ENCODE measurements around the gene KANSL1. TPM values are rescaled to one million over a fixed set of nuclear protein-coding genes. Genes with fewer than 3 reads are reported as not detected.

Gene KANSL1
- total and polyA plus RNA-seq, 2 of the 4 experiments (the other 2 are of a cell fraction), result 19.1 to 49.6 TPM

- Histone ChIP-seq H3K9me1 (ENCODE audit: insufficient read depth, low read length) (no peaks in the 10 kb centered on the region), H2BK5ac (ENCODE audit: low read depth, low read length, poor library complexity, severe bottlenecking) (no peak overlapping the region), H3K9me3 (ENCODE audit: control insufficient read depth, insufficient read depth, low read length) (no peaks in the 10 kb centered on the region), H4K5ac (ENCODE audit: low read depth, low read length) (no peak overlapping the region), H3K79me1 (ENCODE audit: low read depth in 1 of 2, low read length in 2 of 2) (no peaks in the 10 kb centered on the region), H2AK9ac (replicated peaks; ENCODE audit: low read depth, low read length, poor library complexity) (no peak overlapping the region), H4K8ac (ENCODE audit: low read depth in 2 of 2, low read length in 2 of 2) (no peak overlapping the region), H2AK5ac (ENCODE audit: low read depth, low read length) (no peak overlapping the region), H2BK15ac (ENCODE audit: low read depth, low read length) (no peak overlapping the region), H3K14ac (replicated peaks; ENCODE audit: low read depth, low read length) (no peak overlapping the region), H4K91ac (ENCODE audit: insufficient read depth, low read depth, low read length) (no peak overlapping the region), H3K56ac (ENCODE audit: extremely low read depth, insufficient read depth, low read length) (no peak overlapping the region), H3K27me3 (ENCODE audit: control insufficient read depth, insufficient read depth, low read length) (peaks cover 51% of the 10 kb centered on the region), H2BK120ac (ENCODE audit: low read depth, low read length) (no peak overlapping the region), H3K23ac (ENCODE audit: low read depth, low read length) (no peak overlapping the region), H3K36me3 (ENCODE audit: control insufficient read depth, insufficient read depth, low read length) (no peaks in the 10 kb centered on the region), H3K27ac (ENCODE audit: insufficient read depth, low read length) (no peak overlapping the region), H3K4me1 (ENCODE audit: control insufficient read depth, insufficient read depth, low read length) (no peaks in the 10 kb centered on the region), H4K20me1 (ENCODE audit: insufficient read depth, low read length) (no peaks in the 10 kb centered on the region), H2BK20ac (ENCODE audit: low read depth, low read length) (no peak overlapping the region), H3K18ac (ENCODE audit: low read depth, low read length) (no peak overlapping the region), H3K9ac (ENCODE audit: low read depth, low read length) (no peak overlapping the region), H3K4ac (ENCODE audit: low read depth, low read length) (no peak overlapping the region), H3K4me2 (ENCODE audit: low read depth, low read length) (no peak overlapping the region), H3K4me3 (ENCODE audit: insufficient read depth, low read depth, low read length) (no peak overlapping the region), H2AFZ (replicated peaks; ENCODE audit: low read length, poor library complexity) (no peak overlapping the region)
- TF ChIP-seq SMC3 (IDR thresholded peaks at IDR 0.05; ENCODE audit: low read depth, low read length) (no peak), MAZ (IDR thresholded peaks at IDR 0.05; ENCODE audit: borderline replicate concordance, low read depth, low read length) (no peak), POLR2A (IDR thresholded peaks at IDR 0.05; ENCODE audit: low read depth, low read length) (no peak), BHLHE40 (IDR thresholded peaks at IDR 0.05; ENCODE audit: low read depth, low read length) (no peak), RCOR1 (IDR thresholded peaks at IDR 0.05; ENCODE audit: insufficient replicate concordance, low read length) (no peak), CEBPB (IDR thresholded peaks at IDR 0.05; ENCODE audit: low read depth, low read length) (no peak), ELK1 (IDR thresholded peaks at IDR 0.05; ENCODE audit: borderline replicate concordance, low read depth, low read length) (no peak), USF2 (IDR thresholded peaks at IDR 0.05; ENCODE audit: low read depth, low read length) (no peak), CHD1 (IDR thresholded peaks at IDR 0.05; ENCODE audit: low read depth, low read length) (no peak), RAD21 (IDR thresholded peaks at IDR 0.05; ENCODE audit: low read length) (no peak), MXI1 (IDR thresholded peaks at IDR 0.05; ENCODE audit: borderline replicate concordance, low read depth, low read length) (no peak), NFE2L2 (IDR thresholded peaks at IDR 0.05; ENCODE audit: low read depth, low read length) (no peak), MAFK (IDR thresholded peaks at IDR 0.05; ENCODE audit: low read depth, low read length) (no peak)
- CTCF ChIA-PET, result no interaction called here
- DNase-seq (no peak), ATAC-seq (ENCODE audit: low read depth) (no peak)
- no TSS peak for BruUV-seq (replicated peaks)
- intact Hi-C loops (cut with micrococcal nuclease) (no loop called here), in situ Hi-C loops (cut with MboI; ENCODE audit: low sequenced_read_pairs) (no loop called here), dilution Hi-C loops (cut with HindIII; ENCODE audit: low sequenced_read_pairs, unreplicated experiment) (no loop called here)
- no CpG with 5 or more reads among the region's 6 CpGs for whole genome bisulfite sequencing, 2 experiments (ENCODE audit: extremely low coverage in 2 of 2, insufficient read length in 1 of 2)
- POLR2A ChIA-PET (ENCODE audit: unreplicated experiment), result no interaction called here
These were observed 212.4 kb downstream of the KANSL1 start for GRCh38 chr17:45980855-45981254.

All from IMR-90 (cell line).